Activated CD8-positive, alpha-beta memory T cell treated with anti-CD3 and anti-CD28 coated beads for 36 hours (primary cell): Measurements from ENCODE around the gene TRIM51. TPM values are rescaled to one million over a fixed set of nuclear protein-coding genes. Genes with fewer than 3 reads are reported as not detected.
"Not testable (repeated sequence)": the region's sequence is repeated elsewhere in the genome, so short reads cannot be mapped to it uniquely, and the experiment has no call there.

Experiments
- CTCF ChIA-PET: fragments of 350-600 bp; sonication (Branson Sonifier 250); formaldehyde crosslinking; loops from one replicate; lab custom pipeline; 2021; ENCODE audit warnings: antibody characterized with exemption; lab: Charles Lee
- POLR2A ChIA-PET: fragments of 350-600 bp; sonication (Branson Sonifier 250); formaldehyde crosslinking; loops from one replicate; lab custom pipeline; 2021; ENCODE audit warnings: antibody characterized with exemption; lab: Charles Lee
- total RNA-seq, 2 experiments: library from RNA; stranded (reverse); gene quantifications; one replicate each; pipeline ENCODE4 v1.2.3, GENCODE V29; 2021

The TRIM51 gene, protein sequence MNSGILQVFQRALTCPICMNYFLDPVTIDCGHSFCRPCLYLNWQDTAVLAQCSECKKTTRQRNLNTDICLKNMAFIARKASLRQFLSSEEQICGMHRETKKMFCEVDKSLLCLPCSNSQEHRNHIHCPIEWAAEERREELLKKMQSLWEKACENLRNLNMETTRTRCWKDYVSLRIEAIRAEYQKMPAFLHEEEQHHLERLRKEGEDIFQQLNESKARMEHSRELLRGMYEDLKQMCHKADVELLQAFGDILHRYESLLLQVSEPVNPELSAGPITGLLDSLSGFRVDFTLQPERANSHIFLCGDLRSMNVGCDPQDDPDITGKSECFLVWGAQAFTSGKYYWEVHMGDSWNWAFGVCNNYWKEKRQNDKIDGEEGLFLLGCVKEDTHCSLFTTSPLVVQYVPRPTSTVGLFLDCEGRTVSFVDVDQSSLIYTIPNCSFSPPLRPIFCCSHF
- not detected for total RNA-seq

DNA sequence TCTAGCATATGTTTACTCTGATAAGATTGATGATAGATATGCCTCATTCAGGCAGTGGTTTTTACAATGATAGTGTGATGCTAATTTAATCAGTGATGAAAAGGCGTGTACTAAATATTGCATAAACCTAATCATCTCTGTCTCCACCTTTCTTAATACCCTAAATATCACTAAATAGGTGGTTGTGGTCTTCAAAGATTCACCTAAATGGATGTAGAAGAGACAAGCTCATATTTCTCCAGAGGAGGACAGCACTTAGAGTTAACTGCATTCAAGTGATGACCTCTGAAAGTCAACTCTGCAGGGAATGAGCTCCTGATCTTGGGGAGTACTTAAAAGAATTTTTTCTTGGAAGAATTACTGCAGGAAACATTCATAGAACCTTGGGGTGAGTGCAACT, at the start of gene TRIM51:
TRIM51 (plus strand) TSS at position 301 of the 400 bp plus-strand sequence. CDS start 2,132 bp downstream, outside the sequence.
- POLR2A ChIA-PET, CTCF ChIA-PET: not testable (repeated sequence)

DNA sequence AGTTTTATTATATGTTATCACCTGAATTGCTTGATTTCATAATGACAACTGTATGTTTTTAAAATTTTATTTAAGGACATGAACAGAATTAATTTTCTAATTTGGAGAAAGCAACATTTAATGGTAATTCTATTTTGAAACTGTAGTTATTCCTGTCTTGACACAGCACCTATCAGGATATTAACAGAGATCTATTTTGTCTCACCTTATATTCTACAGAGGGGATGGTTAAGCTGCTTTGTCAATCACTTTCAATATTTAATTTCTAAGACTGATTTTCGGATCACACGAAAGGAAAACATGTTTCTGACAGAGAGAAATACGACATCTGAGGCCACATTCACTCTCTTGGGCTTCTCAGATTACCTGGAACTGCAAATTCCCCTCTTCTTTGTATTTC, 44.6 kb upstream of the TRIM51 start, which contains the start of gene OR5D16:
OR5D16 (plus strand) TSS at position 301 of the 400 bp plus-strand sequence; CDS start at position 301, 0 bp downstream.
- ChIA-PET POLR2A (no interaction called here), CTCF (no interaction called here)

DNA sequence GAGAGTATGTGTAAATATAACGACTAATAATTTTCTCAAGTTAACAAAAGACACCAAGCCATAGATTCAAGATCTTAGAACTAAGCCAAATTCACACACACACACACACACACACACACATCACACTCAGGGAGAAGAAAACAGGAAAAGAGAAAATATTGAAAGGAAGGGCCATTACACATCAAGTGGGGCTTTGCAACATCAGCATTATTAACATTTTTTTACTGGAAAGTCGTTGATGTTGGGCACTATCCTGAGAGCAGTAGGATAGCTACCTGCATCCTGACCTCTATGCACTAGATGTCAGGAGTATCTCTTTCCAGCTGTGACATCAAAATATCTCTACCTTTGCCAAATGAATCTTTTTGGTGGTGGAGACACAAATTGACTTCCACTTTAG, 35.6 kb upstream of the TRIM51 start:
- ChIA-PET POLR2A (no interaction called here), CTCF (no interaction called here)

DNA sequence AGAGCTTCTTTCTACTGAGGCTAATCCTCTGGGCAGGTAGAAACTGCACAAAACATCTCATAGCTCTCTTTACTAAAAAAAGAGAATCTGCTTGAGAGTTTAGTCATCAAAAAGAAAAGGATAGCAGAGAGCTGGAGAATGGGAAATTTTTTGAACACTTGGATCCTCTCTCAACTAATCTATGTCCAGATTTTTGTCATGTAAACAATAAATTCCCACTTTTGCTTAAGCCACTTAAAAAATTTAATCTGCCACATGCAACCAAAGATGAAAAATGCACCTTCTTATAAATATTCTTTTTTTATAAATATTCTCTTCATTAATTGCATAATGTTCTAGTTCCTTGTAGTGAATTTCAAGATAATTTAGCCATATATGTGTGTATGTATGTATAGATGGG, 34.1 kb upstream of the TRIM51 start:
- CTCF ChIA-PET = no interaction called here
- POLR2A ChIA-PET = no interaction called here

DNA sequence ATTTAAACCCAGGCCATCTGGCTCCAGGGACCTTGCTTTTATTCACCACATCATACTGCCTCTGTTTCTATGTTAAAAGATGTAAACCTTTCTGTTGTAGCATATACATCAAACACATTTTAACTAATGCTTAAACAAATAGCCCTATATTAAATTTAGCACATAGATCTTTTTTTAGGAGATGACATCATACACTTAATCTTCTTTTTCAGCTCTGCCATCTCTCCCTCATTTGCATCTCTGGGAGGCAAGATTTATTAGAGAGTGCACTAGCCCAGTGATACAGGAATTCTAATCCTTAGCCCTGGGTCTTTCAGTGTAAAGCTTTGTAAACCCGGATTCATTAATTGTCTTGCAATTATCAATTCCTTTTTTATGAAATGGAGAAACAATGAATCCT, 31.0 kb upstream of the TRIM51 start:
- ChIA-PET POLR2A (no interaction called here), CTCF (no interaction called here)

DNA sequence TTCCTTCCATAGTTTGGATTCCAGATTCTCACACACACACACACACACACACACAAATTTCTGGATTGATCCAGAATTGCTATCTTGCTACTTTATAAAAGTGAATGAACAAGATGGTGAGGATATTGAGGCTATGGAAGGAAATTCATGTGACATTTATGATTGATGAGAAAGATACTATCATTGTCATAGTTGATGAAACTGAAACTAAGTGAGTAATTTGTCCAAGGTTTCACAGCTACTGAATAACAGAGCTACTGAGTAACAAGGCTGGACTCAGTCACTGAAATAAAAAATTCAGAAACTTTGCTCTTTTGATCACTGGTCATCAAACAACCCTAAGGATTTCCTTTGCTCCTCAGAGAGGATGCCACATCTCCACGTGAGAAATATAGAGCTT, 28.4 kb upstream of the TRIM51 start:
- ChIA-PET CTCF (no interaction called here), POLR2A (no interaction called here)

DNA sequence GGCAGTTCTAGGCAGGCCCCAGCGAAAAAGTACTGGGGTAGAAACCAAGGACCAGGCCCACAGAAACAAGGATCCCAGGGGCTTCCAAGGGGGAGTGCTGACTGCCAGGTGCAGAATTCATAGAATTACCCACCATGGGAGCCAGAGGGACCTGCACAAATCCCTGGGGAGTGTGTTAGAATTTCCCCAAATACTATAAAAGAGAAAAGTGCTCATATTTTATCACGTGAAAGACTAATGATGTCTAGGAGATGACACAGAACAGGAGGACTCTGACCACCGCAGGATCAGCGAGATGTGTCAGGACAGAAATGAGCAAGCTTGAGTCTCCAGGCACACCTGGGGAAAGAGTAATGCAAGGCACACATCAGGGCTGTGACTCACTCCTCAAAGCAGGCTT, 15.7 kb upstream of the TRIM51 start:
- POLR2A ChIA-PET, CTCF ChIA-PET: not testable (repeated sequence)

DNA sequence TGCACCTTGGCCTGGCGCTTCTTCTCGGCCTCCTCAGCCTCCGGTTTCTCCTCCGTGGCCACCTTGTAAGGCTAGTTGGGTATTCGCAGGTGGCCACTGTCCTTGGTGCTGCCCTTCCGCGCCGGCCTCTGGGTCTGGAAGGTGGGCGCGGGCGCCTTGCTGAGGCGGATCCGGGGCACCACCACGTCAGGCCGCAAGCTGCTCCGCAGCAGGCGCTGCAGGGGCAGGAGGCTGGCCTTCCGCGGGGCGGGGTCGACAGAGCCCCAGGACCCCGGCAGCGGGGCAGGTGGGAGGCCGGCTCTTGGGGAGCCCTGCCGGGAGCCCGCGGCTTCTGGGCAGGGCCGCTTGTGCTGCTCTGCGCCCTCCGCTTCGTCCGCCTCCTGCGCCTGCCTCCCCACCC, 10.4 kb upstream of the TRIM51 start:
- CTCF ChIA-PET, POLR2A ChIA-PET: not testable (repeated sequence)

DNA sequence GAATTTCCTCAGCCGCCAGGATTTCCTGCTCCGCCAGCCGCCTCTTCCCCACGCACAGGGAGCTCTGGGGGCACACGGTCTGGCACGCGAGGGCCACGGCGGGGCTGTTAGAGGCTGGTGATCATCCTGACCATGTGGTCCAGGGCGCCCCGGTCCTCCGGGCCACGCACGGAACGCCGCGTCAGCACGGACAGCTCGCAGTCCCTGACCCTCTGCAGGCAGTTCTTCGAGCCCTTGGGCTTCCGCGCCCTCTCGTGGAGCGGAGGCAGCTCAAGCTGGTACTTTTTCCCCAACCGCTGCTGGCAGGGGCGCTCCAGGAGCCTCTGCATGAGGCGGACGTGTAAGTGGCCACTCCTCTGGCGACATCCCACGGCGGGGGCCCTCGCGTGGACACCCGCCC, 10.0 kb upstream of the TRIM51 start:
- POLR2A ChIA-PET, CTCF ChIA-PET: not testable (repeated sequence)

DNA sequence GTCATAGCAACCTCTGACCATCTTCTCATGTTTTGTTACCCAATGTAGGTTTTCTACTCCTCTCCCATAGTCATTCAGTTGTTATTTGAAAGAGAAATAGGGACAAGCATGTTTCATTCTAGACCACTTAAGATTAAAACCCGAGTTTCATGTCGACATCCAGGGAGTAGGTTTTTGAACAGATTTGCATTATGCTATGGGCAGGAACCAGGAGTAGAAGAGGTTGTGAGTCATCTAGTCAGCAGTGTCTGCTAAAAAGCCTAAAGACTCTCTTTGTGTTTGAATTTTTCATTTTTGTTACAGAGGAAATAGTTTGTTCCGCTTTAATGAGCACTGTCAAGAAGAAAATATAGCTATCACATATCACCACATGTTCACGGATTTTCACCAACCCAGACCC, 1.9 kb downstream of the TRIM51 start:
- CTCF ChIA-PET, POLR2A ChIA-PET: not testable (repeated sequence)

DNA sequence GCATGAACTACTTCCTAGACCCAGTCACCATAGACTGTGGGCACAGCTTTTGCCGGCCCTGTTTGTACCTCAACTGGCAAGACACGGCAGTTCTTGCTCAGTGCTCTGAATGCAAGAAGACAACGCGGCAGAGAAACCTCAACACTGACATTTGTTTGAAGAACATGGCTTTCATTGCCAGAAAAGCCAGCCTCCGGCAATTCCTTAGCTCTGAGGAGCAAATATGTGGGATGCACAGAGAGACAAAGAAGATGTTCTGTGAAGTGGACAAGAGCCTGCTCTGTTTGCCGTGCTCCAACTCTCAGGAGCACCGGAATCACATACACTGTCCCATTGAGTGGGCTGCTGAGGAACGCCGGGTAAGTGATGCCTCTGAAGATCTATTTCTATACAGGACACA, 2.4 kb downstream of the TRIM51 start:
- CTCF ChIA-PET, POLR2A ChIA-PET: not testable (repeated sequence)

DNA sequence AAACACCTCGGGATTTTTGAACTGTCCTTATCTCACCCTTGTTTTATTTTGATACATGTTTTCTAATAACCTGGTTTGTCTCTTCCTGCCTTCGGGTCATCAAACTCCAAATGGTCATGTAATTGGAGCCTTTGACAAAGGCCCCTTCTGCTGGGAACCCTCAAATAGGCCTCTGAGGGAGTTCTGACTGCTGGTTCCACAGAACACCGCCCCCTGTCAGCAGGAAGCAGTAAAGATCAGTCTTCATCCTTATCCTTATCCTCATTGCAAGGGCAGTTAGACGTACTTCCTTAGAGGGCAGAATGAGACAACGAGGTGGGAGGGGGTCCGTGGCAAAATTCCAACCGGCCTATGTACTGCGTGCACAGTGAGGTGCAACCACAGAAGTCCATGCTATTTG, 12.1 kb downstream of the TRIM51 start:
- ChIA-PET CTCF (no interaction called here), POLR2A (no interaction called here)

DNA sequence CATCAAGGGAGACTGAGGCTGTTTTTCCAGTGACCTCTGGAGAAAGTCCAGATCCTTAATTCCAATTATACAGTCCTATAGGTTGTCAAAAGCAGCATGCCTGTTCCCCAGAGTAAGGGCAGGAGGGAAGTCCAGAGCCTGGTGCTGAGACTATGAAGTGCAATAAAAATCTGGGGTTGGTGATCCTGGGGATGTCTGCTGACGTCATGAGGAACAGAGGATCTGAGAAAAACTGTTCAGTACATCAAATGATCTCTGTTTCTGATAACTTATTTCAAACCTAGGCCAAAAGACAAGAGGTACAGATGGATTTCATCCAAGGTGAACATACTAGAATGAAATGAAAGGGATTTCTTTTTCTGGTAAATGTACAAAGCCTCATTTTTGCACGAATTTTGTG, 19.2 kb downstream of the TRIM51 start:
- POLR2A ChIA-PET = no interaction called here

DNA sequence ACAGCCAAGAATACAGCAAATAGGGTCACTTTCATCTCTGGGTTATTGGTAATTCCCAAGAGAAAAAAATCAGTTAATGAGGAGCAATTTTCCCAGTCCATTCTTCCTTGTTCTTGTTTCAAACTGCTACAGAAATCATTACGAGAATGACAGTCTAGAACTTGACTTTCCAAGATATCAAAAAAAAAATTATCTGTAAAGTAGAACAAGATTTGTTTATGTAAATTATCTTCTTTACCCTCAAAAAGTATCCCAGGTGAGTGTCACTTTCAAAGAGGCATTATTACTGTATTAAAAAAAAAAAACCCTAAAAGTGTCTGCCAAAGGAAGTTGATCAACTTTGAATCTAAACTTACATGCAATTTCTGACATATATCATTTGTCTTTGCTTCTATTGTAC, 31.4 kb downstream of the TRIM51 start, which contains the start of gene OR5W2:
OR5W2 (minus strand) TSS at position 101 of the 400 bp plus-strand sequence; CDS start at position 101, 0 bp downstream.
- ChIA-PET POLR2A (no interaction called here), CTCF (no interaction called here)

More for the DNA sequence above, 19.2 kb downstream of the TRIM51 start:
- CTCF ChIA-PET = no interaction called here

DNA sequence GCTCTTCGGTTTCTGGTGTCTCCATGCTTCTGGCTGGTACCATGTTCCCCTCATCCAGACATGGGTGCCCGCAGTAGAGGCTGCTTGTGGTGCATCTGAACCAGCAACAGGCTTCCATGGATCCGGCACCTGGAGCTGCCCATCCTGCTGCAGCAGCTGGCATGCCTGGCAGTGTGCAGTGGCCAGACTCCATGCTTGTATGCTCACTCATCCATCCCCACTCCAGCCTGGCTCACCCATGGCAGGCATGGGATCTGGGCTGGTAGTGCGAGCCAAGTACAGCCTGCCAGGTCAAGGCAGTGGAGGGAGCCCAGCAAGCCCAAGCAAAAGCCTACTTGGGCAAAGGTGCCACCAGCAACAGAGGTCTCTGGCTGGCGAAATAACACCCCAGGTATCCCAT, 37.4 kb downstream of the TRIM51 start:
- POLR2A ChIA-PET = no interaction called here
- CTCF ChIA-PET = no interaction called here

DNA sequence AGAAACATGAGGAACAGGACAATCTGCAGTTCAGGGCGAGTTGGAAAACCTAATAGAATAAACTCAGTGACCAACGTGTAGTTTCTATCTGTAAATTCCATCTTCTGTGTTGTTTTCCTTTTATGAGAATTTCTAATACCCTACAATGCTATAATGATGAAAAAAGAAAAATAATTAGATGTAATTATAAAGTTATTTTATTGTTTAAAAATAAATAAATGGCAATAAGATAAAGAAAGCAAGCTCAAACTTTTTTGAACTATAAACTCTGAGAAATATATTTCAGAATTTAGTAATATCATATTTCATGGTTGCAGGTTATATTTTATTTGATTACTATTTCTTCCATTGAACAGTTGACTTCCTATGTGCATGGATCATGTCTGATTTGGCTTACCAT, 53.2 kb downstream of the TRIM51 start, which contains the start of gene OR5I1:
OR5I1 (minus strand) TSS at position 101 of the 400 bp plus-strand sequence; CDS start at position 101, 0 bp downstream.
- ChIA-PET POLR2A (no interaction called here), CTCF (no interaction called here)

Other genes starting within 250 kb of the TRIM51 start
- not detected for gene OR4P4, start 248.2 kb upstream of the TRIM51 start, total RNA-seq
- not detected for gene OR4S2, start 235.0 kb upstream of the TRIM51 start, total RNA-seq
- not detected for gene OR4C6, start 221.1 kb upstream of the TRIM51 start, total RNA-seq
- gene OR5D13, start 109.9 kb upstream of the TRIM51 start, total RNA-seq = not detected
- gene OR5D14, start 87.7 kb upstream of the TRIM51 start, total RNA-seq = not detected
- not detected for gene OR5L1, start 71.9 kb upstream of the TRIM51 start, total RNA-seq
- gene OR5D18, start 63.7 kb upstream of the TRIM51 start, total RNA-seq = not detected
- gene OR5L2, start 56.1 kb upstream of the TRIM51 start, total RNA-seq = not detected
- gene OR5D16, start 44.5 kb upstream of the TRIM51 start, total RNA-seq = not detected
- gene OR5W2, start 31.3 kb downstream of the TRIM51 start, total RNA-seq = not detected
- not detected for gene OR5I1, start 53.1 kb downstream of the TRIM51 start, total RNA-seq
- gene OR10AG1, start 86.6 kb downstream of the TRIM51 start, total RNA-seq = not detected
- gene OR5F1, start 111.3 kb downstream of the TRIM51 start, total RNA-seq = not detected
- not detected for gene OR5AS1, start 144.4 kb downstream of the TRIM51 start, total RNA-seq
- gene OR8I2, start 210.0 kb downstream of the TRIM51 start, total RNA-seq = not detected
- not detected for gene OR8H2, start 220.4 kb downstream of the TRIM51 start, total RNA-seq
- gene OR8H3, start 239.1 kb downstream of the TRIM51 start, total RNA-seq = not detected